SK-N-MC (cell line): Measurements from ENCODE around the gene ADAMTS4.

ENCODE experiments used
- EZH2 ChIP-seq: fragments of 200-600 bp; sonication (generic); IDR thresholded peaks from one replicate; pipeline ENCODE4 v1.6.1; 2017; ENCODE audit warnings: antibody characterized with exemption
- POLR2AphosphoS5 ChIP-seq: IDR thresholded peaks from 2 replicates; pipeline ENCODE4 v1.6.1; 2012; ENCODE audit warnings: mild to moderate bottlenecking, low read depth, low read length, borderline replicate concordance

DNA sequence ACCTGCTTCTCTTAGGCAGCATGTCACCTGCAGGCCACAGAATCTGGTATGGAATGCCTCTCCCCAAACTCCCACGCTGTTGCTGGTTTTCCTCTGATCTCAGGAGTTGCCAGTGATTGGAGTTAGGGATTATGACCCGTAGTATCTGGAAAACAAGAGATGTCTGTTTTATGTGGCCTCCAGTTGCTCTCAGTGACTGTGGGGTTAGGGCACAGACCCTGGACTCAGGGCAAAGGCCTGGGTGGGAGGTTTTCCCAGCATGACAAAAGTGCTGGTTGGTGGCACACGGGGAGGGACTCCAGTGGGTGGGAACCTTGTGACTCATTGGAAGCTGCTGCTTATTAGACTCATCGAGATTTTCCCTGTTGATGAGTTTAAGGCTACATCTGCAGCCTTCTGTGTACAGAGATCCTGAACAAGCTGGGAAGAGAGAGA is 39.2 kb upstream of the ADAMTS4 start, which contains the start of gene NR1I3:
- TF ChIP-seq POLR2AphosphoS5 = no peak
- no peak for TF ChIP-seq EZH2
